K562 (cell line): ENCODE results near the gene TMCO1. TPM values are rescaled to one million over a fixed set of nuclear protein-coding genes. Genes with fewer than 3 reads are reported as not detected.

Source experiments
- ATF1 ChIP-seq, 2 experiments: fragments of 450-650 bp in 1 of 2; IDR thresholded peaks; 2 replicates each; pipeline ENCODE4 v1.6.1; 2016; ENCODE audit warnings: missing compliant biosample characterization in 1 of 2, missing genetic modification characterization in 1 of 2
- BDP1 ChIP-seq: IDR thresholded peaks from 3 replicates; pipeline ENCODE4 v1.6.1; 2011; ENCODE audit not compliant: insufficient read length, insufficient read depth
- CHD1 ChIP-seq: fragments of 200-600 bp; sonication (generic); IDR thresholded peaks from one replicate; pipeline ENCODE4 v1.6.1; 2012; ENCODE audit warnings: mild to moderate bottlenecking, moderate library complexity, low read length, inconsistent platforms
- ETV5 ChIP-seq: sonication (generic); formaldehyde crosslinking; IDR thresholded peaks from 2 replicates; pipeline ENCODE4 v1.4.0; 2020; ENCODE audit warnings: low read depth, mild to moderate bottlenecking, missing genetic modification reagents
- GABPA ChIP-seq: fragments of 200-800 bp; sonication (Bioruptor generic); conservative IDR thresholded peaks from 2 replicates; pipeline ENCODE4 v1.6.1; 2016; ENCODE audit warnings: low read depth, missing genetic modification characterization, missing compliant biosample characterization
- GTF2F1 ChIP-seq: IDR thresholded peaks from 2 replicates; pipeline ENCODE4 v1.6.1; 2011; ENCODE audit warnings: low read depth, low read length, improper control_type of control experiment
- HCFC1 ChIP-seq: IDR thresholded peaks from 2 replicates; pipeline ENCODE4 v1.6.1; 2012; ENCODE audit warnings: low read depth, low read length, improper control_type of control experiment
- KAT7 ChIP-seq: sonication (generic); formaldehyde crosslinking; IDR thresholded peaks from 2 replicates; pipeline ENCODE4 v1.8.0; 2022; ENCODE audit warnings: missing genetic modification reagents, mild to moderate bottlenecking, borderline replicate concordance
- KLF6 ChIP-seq: fragments of 250-450 bp; sonication (Bioruptor Pico); IDR thresholded peaks from 2 replicates; pipeline ENCODE4 v1.4.0; 2020; ENCODE audit warnings: mild to moderate bottlenecking, moderate library complexity, borderline replicate concordance
- MAZ ChIP-seq, 2 experiments: fragments of 450-650 bp in 1 of 2; sonication (generic) in 1 of 2; formaldehyde crosslinking; IDR thresholded peaks in 1 of 2; conservative IDR thresholded peaks in 1 of 2; 2 replicates each; pipeline versions ENCODE4 v1.4.0 to v1.5.0; 2020; ENCODE audit warnings: mild to moderate bottlenecking in 1 of 2, missing genetic modification reagents in 1 of 2
- MXI1 ChIP-seq: IDR thresholded peaks from 2 replicates; pipeline ENCODE4 v1.6.1; 2011; ENCODE audit warnings: low read depth, mild to moderate bottlenecking, improper control_type of control experiment, low read length
- NCOA1 ChIP-seq: fragments of 450-650 bp; IDR thresholded peaks from 2 replicates; pipeline ENCODE4 v1.6.1; 2016; ENCODE audit warnings: low read depth
- NRF1 ChIP-seq, 2 experiments: fragments of 450-650 bp; IDR thresholded peaks in 1 of 2; conservative IDR thresholded peaks in 1 of 2; 2 replicates each; pipeline ENCODE4 v1.6.1; 2014; ENCODE audit warnings: mild to moderate bottlenecking in 2 of 2
- NUFIP1 ChIP-seq: fragments of 450-650 bp; IDR thresholded peaks from 2 replicates; pipeline ENCODE4 v1.6.1; 2018; ENCODE audit not compliant: partially characterized antibody
- RBFOX2 ChIP-seq: fragments of 200-400 bp; formaldehyde crosslinking; IDR thresholded peaks from 2 replicates; pipeline ENCODE4 v1.6.1; 2017; ENCODE audit warnings: low read depth, mild to moderate bottlenecking, low read length, moderate library complexity
- RCOR1 ChIP-seq, 2 experiments: IDR thresholded peaks; 2 replicates each; pipeline ENCODE4 v1.6.1; 2012; ENCODE audit warnings: low read depth in 2 of 2, low read length in 2 of 2, borderline replicate concordance in 1 of 2, improper control_type of control experiment in 1 of 2
- SMAD4 ChIP-seq: fragments of 250-450 bp; sonication (Bioruptor Pico); conservative IDR thresholded peaks from 2 replicates; pipeline ENCODE4 v1.8.0; 2021; ENCODE audit warnings: inconsistent platforms, mild to moderate bottlenecking, moderate library complexity
- SRSF1 ChIP-seq: fragments of 200-400 bp; formaldehyde crosslinking; IDR thresholded peaks from 2 replicates; pipeline ENCODE4 v1.6.1; 2017; ENCODE audit warnings: mild to moderate bottlenecking, low read depth, low read length, moderate library complexity
- TBP ChIP-seq: optimal IDR thresholded peaks from 2 replicates; pipeline ENCODE3; 2011; ENCODE audit warnings: low read depth, low read length, improper control_type of control experiment
- YY1 ChIP-seq, 3 experiments: IDR thresholded peaks; 2 replicates each; pipeline ENCODE4 v1.6.1; 2011; ENCODE audit warnings: low read length in 2 of 3, mild to moderate bottlenecking in 2 of 3, moderate library complexity in 2 of 3, borderline replicate concordance in 1 of 3, control low read depth in 1 of 3, low read depth in 1 of 3; ENCODE audit not compliant: insufficient read depth in 3 of 3, insufficient replicate concordance in 2 of 3, control insufficient read depth in 1 of 3, insufficient read length in 1 of 3; ENCODE audit errors: extremely low read depth in 1 of 3
- ZFP36 ChIP-seq: fragments of 150-350 bp; IDR thresholded peaks from 2 replicates; pipeline ENCODE4 v1.6.1; 2018; ENCODE audit warnings: low read length, low read depth; ENCODE audit not compliant: partially characterized antibody
- ZNF165 ChIP-seq: fragments of 250-450 bp; sonication (Bioruptor Pico); IDR thresholded peaks from 2 replicates; pipeline ENCODE4 v1.4.0; 2020; ENCODE audit warnings: borderline replicate concordance
- ZNF644 ChIP-seq: fragments of 200-800 bp; sonication (Bioruptor generic); IDR thresholded peaks from 2 replicates; pipeline ENCODE4 v1.6.1; 2016; ENCODE audit warnings: low read depth, missing genetic modification characterization, missing compliant biosample characterization
- polyA plus RNA-seq, 8 experiments: library from polyadenylated mRNA; depleted of rRNA in 4 of 8; stranded (reverse) in 5 of 8; unstranded in 3 of 8; fragments of >200 nt; fragmentation: Nextera tagmentation in 2 of 8; fragmentation: Illumina TruSeq in 1 of 8; extraction: Ambion mirVana in 2 of 8; extraction: Trizol in 1 of 8; gene quantifications; 2 replicates each; pipeline versions ENCODE4 v1.2.1 to v1.2.3, GENCODE V29; 2011 to 2014; ENCODE audit warnings: inconsistent platforms in 1 of 8, missing spikeins in 1 of 8
- total RNA-seq, 7 experiments: library from RNA; depleted of rRNA in 6 of 7; stranded (reverse); fragments of >200 nt in 6 of 7; fragmentation: Illumina TruSeq in 2 of 7; extraction: Trizol in 2 of 7; gene quantifications; 2 replicates each; pipeline versions ENCODE4 v1.2.1 to v1.2.3, GENCODE V29; 2011 to 2021; ENCODE audit warnings: low replicate concordance in 1 of 7
- TF ChIP-seq, protein P1 (sequence below): fragments of 450-650 bp; IDR thresholded peaks from 2 replicates; pipeline ENCODE4 v1.6.1; 2017; ENCODE audit warnings: mild to moderate bottlenecking, moderate library complexity

The TMCO1 gene
- total and polyA plus RNA-seq, 9 of the 15 experiments (the other 6 are each of a cell fraction or from before 2014, with no cell fraction given): 69.3 to 561 (median 175) TPM

DNA sequence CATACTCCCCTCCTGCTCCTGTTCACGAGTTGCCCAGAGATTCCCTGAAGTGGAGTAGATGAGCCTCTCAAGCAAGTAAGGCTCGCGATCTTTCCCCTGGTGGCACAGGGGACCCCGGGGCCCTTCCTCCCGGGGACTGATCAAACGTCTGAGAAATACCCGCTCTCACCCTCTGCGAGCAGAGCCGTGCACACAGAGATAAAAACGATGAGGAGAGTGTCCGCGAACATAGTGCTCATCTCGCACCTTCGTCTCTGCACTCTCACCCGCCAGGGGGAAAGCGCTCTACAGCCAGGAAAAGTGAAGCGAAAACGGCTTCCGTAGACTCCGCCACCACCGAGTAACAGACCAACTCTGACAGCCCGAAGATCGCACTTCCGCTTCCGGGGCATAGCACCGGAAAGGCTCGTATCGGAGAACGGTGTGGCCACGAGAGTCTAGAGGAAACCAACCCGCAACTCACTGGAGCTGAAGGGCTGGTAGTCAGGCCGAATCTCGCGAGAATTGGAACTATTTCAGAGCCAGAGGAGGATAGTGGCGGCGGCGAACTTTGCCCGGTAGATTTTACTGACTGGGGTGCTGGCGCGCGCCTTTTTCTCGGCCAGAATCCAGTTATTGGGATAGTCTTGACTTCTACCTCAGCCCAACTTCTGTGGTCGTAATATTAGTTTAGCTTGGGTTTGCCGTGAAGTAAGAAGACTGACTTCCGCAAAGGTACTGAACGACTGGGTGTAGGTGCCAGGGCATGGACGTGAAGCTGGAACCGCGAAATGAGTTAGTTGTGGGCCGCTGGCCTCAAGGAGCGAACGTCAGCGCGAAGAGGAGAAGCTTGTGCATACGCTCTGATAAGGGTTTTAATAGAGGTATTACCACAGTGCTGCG, at the start of gene TMCO1 (continued):
- TF ChIP-seq ATF1 (CRISPR knock-in tag; IDR thresholded peaks at IDR 0.05) (no peak), ATF1 (tag; IDR thresholded peaks at IDR 0.05) (peak; percentile 78), YY1 (IDR thresholded peaks at IDR 0.05; ENCODE audit: borderline replicate concordance in 1 of 3, control insufficient read depth in 1 of 3, extremely low read depth in 1 of 3, insufficient read depth in 3 of 3, insufficient read length in 1 of 3, insufficient replicate concordance in 2 of 3, low read depth in 1 of 3, low read length in 2 of 3) (peak in 2 of 3 experiments; percentile 40 to 75), SMAD4 (peak; percentile 35), KAT7 (CRISPR knock-in tag) (peak; percentile 89; the same call in 1 of the 2 replicates), GABPA (peak; percentile 100), RBFOX2 (peak; percentile 92), ZNF165 (CRISPR knock-in tag) (no peak), KLF6 (CRISPR knock-in tag) (no peak), RCOR1 (IDR thresholded peaks at IDR 0.05; ENCODE audit: borderline replicate concordance in 1 of 2, low read depth in 2 of 2, low read length in 2 of 2) (peak in 1 of 2 experiments; percentile 64; a peak in 1 of 4 replicates), ETV5 (peak; percentile 91), NRF1 (conservative IDR thresholded peaks at IDR 0.05 in 1 of 2, IDR thresholded peaks at IDR 0.05 in 1 of 2) (peak; percentile 60), ZFP36 (peak; percentile 19), NCOA1 (peak; percentile 85), GTF2F1 (peak; percentile 84; the same call in 1 of the 2 replicates), MXI1 (peak; percentile 73; the same call in 1 of the 2 replicates), SRSF1 (no peak), HCFC1 (peak; percentile 87), MAZ (CRISPR knock-in tag; conservative IDR thresholded peaks at IDR 0.05 in 1 of 2, IDR thresholded peaks at IDR 0.05 in 1 of 2) (peak in 1 of 2 experiments; percentile 69; a peak in 3 of 4 replicates), TBP (peak; percentile 87), CHD1 (no peak), NUFIP1 (peak; percentile 22), BDP1 (no peak), ZNF644 (tag) (peak; percentile 59; the same call in 1 of the 2 replicates)
- TF ChIP-seq, protein P1, sequence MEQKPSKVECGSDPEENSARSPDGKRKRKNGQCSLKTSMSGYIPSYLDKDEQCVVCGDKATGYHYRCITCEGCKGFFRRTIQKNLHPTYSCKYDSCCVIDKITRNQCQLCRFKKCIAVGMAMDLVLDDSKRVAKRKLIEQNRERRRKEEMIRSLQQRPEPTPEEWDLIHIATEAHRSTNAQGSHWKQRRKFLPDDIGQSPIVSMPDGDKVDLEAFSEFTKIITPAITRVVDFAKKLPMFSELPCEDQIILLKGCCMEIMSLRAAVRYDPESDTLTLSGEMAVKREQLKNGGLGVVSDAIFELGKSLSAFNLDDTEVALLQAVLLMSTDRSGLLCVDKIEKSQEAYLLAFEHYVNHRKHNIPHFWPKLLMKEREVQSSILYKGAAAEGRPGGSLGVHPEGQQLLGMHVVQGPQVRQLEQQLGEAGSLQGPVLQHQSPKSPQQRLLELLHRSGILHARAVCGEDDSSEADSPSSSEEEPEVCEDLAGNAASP: no peak
